Neutrophil (primary cell): ENCODE data around the gene SRBD1.

ENCODE experiments used
- H3K27ac ChIP-seq: fragments of 200-600 bp; sonication (generic); 2 replicates; pipeline ENCODE4 v1.5.1; 2016; ENCODE audit warnings: mild to moderate bottlenecking, moderate library complexity
- H3K27me3 ChIP-seq: fragments of 200-600 bp; sonication (generic); 2 replicates; pipeline ENCODE4 v1.6.0; 2016; ENCODE audit warnings: mild to moderate bottlenecking
- H3K36me3 ChIP-seq: fragments of 200-600 bp; sonication (generic); 2 replicates; pipeline ENCODE4 v1.5.1; 2017
- H3K4me1 ChIP-seq, 2 experiments: fragments of 200-600 bp in 1 of 2; sonication (generic) in 1 of 2; 1 replicate in 1 of 2; 2 replicates in 1 of 2; pipeline versions ENCODE4 v1.5.1 to v1.6.1; 2013 to 2016; ENCODE audit warnings: low read depth in 1 of 2, low read length in 1 of 2, mild to moderate bottlenecking in 1 of 2, moderate library complexity in 1 of 2; ENCODE audit not compliant: control insufficient read depth in 1 of 2, insufficient read depth in 1 of 2
- H3K4me3 ChIP-seq, 2 experiments: fragments of 200-600 bp in 1 of 2; sonication (generic) in 1 of 2; 1 replicate in 1 of 2; 2 replicates in 1 of 2; pipeline ENCODE4 v1.5.1; 2013 to 2016; ENCODE audit warnings: low read depth in 1 of 2, low read length in 1 of 2, mild to moderate bottlenecking in 1 of 2, moderate library complexity in 1 of 2
- H3K9me3 ChIP-seq: fragments of 200-600 bp; sonication (generic); 2 replicates; pipeline ENCODE4 v1.5.1; 2016
- TF ChIP-seq, protein P1 (sequence below): fragments of 200-600 bp; sonication (generic); IDR thresholded peaks from 2 replicates; pipeline ENCODE4 v1.5.1; 2016; ENCODE audit warnings: antibody characterized with exemption

Gene SRBD1

DNA sequence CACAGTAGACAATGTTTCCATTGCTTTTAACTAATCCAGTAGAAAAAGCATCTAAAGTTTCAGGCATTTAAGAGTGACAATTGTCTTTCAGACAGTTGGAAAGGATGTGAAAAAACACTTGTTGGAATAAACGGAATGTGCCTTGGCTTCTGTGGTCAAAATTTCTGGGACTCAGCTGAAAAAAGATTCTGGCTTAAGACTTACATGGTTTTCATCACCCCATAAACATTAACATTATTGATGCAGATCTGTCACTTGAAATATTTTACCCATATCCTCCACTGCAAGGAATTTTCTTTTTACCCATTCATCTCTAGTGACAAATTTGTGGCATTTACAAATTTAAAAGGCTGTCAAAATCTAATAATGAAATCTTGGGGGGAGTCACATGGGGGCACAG lies 166.0 kb downstream of the SRBD1 start:
- Histone ChIP-seq H3K36me3 (no peaks in the 10 kb centered on the region), H3K27ac (no peak overlapping the region), H3K4me3 (no peak overlapping the region), H3K4me1 (no peaks in the 10 kb centered on the region), H3K9me3 (no peaks in the 10 kb centered on the region), H3K27me3 (no peaks in the 10 kb centered on the region)
- TF ChIP-seq, protein P1, sequence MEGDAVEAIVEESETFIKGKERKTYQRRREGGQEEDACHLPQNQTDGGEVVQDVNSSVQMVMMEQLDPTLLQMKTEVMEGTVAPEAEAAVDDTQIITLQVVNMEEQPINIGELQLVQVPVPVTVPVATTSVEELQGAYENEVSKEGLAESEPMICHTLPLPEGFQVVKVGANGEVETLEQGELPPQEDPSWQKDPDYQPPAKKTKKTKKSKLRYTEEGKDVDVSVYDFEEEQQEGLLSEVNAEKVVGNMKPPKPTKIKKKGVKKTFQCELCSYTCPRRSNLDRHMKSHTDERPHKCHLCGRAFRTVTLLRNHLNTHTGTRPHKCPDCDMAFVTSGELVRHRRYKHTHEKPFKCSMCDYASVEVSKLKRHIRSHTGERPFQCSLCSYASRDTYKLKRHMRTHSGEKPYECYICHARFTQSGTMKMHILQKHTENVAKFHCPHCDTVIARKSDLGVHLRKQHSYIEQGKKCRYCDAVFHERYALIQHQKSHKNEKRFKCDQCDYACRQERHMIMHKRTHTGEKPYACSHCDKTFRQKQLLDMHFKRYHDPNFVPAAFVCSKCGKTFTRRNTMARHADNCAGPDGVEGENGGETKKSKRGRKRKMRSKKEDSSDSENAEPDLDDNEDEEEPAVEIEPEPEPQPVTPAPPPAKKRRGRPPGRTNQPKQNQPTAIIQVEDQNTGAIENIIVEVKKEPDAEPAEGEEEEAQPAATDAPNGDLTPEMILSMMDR = no peak

DNA sequence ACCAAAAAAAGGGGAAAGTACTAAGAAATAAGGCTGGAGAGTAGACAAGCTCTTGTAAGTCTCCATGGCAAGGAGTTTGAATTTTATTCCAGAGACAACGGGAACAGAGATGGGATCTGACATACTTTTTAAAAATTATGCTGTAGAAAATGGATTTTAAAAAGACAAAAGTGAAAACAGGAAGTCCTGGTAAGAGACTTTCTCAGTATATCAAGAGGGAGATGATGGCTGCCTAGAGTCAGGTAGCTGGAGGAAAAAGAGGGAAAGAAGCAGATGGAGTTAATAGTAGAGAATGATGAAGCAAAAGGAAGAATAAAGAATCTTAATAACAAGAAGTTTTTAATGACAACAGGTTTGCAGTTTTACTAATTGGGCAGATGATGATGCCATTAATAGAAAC lies 168.1 kb downstream of the SRBD1 start:
- H3K27ac ChIP-seq = no peak overlapping the region
- H3K36me3 ChIP-seq = no peaks in the 10 kb centered on the region
- no peaks in the 10 kb centered on the region for H3K27me3 ChIP-seq
- H3K4me1 ChIP-seq = no peaks in the 10 kb centered on the region
- TF ChIP-seq, protein P1 = no peak
- H3K4me3 ChIP-seq = no peak overlapping the region
- H3K9me3 ChIP-seq = no peaks in the 10 kb centered on the region

DNA sequence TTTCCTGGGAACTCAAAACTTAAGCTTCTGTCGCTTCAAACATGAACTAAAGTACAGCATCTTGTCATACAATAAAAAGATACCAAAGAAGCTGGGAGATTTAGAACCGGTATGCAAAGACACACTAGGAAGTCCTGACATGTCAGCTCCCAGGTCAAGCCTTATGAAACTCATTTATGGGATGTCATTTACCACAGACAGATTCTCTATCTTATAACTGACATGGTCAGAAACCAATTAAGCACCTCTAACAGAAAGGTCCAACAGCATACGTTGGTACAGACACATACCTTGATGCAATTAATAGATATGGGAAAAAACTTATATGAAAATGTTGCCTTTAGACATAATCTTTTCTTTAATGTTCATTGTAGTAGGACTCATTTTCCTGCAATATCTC lies 169.0 kb downstream of the SRBD1 start:
- Histone ChIP-seq H3K27ac (no peak overlapping the region), H3K36me3 (no peaks in the 10 kb centered on the region), H3K4me1 (no peaks in the 10 kb centered on the region), H3K4me3 (no peak overlapping the region), H3K9me3 (no peaks in the 10 kb centered on the region), H3K27me3 (no peaks in the 10 kb centered on the region)
- TF ChIP-seq, protein P1 = no peak

DNA sequence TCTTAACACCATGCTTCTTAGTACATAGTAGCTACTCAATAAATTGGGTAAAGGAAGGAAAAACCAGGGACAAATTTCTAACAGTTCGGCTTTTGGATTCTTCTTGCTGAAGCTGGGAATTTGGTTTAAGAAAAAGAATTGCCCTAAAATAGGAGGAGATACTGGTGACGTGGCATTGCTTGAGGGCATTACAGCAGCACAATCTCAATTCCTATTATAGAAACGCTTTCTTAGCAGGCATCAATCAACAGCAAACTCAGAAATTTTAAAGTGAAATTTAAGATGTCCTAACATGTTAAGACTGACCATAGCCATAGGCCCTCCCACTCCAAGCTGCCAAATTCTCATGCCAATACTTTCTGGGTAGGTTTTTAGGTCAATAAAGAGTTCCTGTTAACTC lies 169.5 kb downstream of the SRBD1 start:
- H3K4me1 ChIP-seq = no peaks in the 10 kb centered on the region
- no peaks in the 10 kb centered on the region for H3K36me3 ChIP-seq
- H3K9me3 ChIP-seq = no peaks in the 10 kb centered on the region
- no peak overlapping the region for H3K4me3 ChIP-seq
- H3K27ac ChIP-seq = no peak overlapping the region
- TF ChIP-seq, protein P1 = no peak
- no peaks in the 10 kb centered on the region for H3K27me3 ChIP-seq

DNA sequence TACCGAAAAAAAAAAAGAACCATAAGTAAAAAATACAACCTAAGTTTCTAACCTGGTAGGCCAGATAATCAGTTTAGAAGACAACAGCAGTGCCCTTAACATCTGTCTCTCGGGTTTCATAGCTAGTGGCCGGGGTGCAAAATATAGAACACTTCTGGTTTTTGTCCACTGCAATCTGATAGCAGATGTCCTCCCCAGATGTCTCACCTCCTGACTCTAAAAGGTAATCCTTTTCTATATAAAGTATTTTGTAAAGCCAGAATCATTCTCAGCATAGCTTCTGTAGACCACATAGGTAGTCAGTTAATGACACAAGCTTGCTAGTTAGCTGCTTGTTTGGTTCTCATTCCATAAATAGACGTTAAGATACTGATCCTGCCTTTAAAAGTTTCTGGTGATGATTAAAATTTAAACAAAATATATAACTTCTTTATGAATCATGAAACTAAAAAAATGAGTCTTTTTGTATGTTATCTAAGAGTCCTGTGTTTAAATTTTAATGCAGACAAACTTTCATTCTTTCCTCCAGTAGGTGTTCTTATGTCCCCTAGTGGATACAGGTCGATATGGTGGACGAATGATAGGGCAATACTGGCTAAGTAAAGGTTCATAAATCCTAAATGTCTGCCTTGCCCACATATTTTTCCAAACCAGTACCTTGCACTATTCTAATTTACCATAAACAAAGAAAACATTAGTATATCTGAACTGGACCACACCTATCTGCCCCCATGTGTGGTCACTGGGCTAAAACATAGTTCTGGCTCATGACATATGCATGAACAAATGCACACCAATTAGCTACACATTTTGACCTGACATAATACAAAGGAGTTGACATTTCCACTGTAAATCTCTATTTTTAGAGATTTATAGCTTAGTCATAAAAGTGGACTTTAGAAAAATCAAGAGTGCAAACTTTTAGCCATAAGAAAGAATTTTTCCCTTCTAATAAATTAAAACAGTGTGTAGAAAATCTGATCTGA lies 171.0 kb downstream of the SRBD1 start:
- TF ChIP-seq, protein P1 = no peak
- Histone ChIP-seq H3K27me3 (no peaks in the 10 kb centered on the region), H3K36me3 (no peaks in the 10 kb centered on the region), H3K4me1 (no peaks in the 10 kb centered on the region), H3K27ac (no peak overlapping the region), H3K9me3 (no peaks in the 10 kb centered on the region), H3K4me3 (no peak overlapping the region)
